ENCODE data around the gene TMED9. TPM values are rescaled to one million over a fixed set of nuclear protein-coding genes. Genes with fewer than 3 reads are reported as not detected.

The TMED9 gene
- total RNA-seq, 1 experiment from 2014 or later = 156 TPM

DNA sequence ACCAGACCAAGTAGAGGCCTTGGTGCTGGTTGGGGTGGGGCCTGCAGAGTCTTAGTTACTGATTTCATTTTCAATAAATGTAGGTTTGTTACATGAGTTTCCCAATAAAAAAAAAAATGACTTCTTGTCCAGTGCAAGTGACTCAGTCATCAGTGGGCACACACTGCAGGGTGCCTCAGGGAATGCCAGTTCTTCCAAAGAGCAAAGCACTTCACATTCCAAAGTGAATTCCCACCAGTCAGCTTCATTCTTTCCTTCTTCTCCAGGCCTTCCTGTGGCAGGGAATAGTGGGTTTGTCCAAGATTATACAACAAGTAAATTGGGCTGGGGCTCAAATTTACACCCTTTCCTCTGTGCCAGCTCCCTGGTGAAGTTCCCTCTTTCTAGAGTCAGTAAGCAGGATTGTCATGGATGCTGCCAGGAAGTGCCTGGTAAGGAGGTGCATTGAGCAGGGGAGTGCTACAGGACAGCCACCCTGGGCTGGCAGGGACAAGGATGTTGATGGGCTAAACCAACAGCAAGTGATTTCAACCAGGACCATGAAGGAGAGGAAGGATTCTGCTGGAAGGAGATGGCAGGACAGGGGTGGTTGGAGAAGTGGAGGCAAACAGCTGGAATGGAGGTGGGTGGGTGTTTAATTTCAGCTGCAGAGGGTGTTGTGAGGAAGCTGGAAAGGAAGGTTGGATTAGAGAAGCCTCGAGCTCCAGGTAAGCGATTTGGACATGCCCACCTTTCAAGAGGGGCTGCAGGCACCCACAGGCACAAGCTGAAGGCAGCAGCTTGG lies 4.2 kb downstream of the TMED9 start:
- peak overlapping the region in 1 of 2 experiments; percentile 42; a peak in 2 of 5 replicates for H3K4me3 Mint-ChIP-seq
- WGBS (ENCODE audit: extremely low coverage, insufficient read length, low lambda C conversion rate) = no CpG with 5 or more reads among the region's 2 CpGs
- Histone ChIP-seq H3K4ac (ENCODE audit: low read depth, low read length) (no peak overlapping the region), H3K27me3 (ENCODE audit: insufficient read depth, low read length) (no peaks in the 10 kb centered on the region), H4K8ac (replicated peaks; ENCODE audit: insufficient read length, low read depth, low read length) (no peak overlapping the region), H4K91ac (ENCODE audit: insufficient read length, low read depth, low read length) (no peak overlapping the region), H2AK5ac (ENCODE audit: insufficient read length, low read length) (no peak overlapping the region), H3K14ac (ENCODE audit: insufficient read depth, low read length) (no peak overlapping the region), H3K9me3 (ENCODE audit: control insufficient read depth, low read depth, low read length) (no peaks in the 10 kb centered on the region), H2BK15ac (ENCODE audit: low read depth, low read length) (no peak overlapping the region), H3K4me1 (ENCODE audit: insufficient read depth, low read length) (peaks cover 3% of the 10 kb centered on the region; the same call in 1 of the 2 replicates), H3K79me2 (ENCODE audit: insufficient read depth, low read length) (no peaks in the 10 kb centered on the region), H3K27ac (ENCODE audit: insufficient read length, low read depth, low read length) (no peak overlapping the region), H2BK120ac (ENCODE audit: low read depth, low read length, poor library complexity, severe bottlenecking) (no peak overlapping the region), H3K18ac (ENCODE audit: insufficient read length, low read depth, low read length) (no peak overlapping the region), H3K23ac (ENCODE audit: insufficient read length, low read depth, low read length) (no peak overlapping the region), H3K79me1 (ENCODE audit: insufficient read depth, low read depth, low read length, poor library complexity, severe bottlenecking) (no peaks in the 10 kb centered on the region), H3K4me2 (ENCODE audit: insufficient read depth, insufficient read length, low read length) (no peak overlapping the region), H3T11ph (ENCODE audit: low read length) (no peak overlapping the region), H2BK20ac (ENCODE audit: low read depth, low read length, poor library complexity, severe bottlenecking) (no peak overlapping the region), H4K20me1 (ENCODE audit: control insufficient read depth, insufficient read depth, insufficient read length) (no peaks in the 10 kb centered on the region), H2BK12ac (ENCODE audit: insufficient read length, low read depth, low read length) (no peak overlapping the region), H3K9ac (ENCODE audit: extremely low read depth, insufficient read length, low read length) (no peak overlapping the region), H4K5ac (ENCODE audit: insufficient read length, low read depth, low read length) (no peak overlapping the region), H2AFZ (ENCODE audit: low read length) (no peak overlapping the region), H2BK5ac (ENCODE audit: insufficient read length, low read length) (no peak overlapping the region), H3K56ac (ENCODE audit: insufficient read length, low read depth, low read length) (no peak overlapping the region), H3K23me2 (ENCODE audit: insufficient read length, low read depth, low read length, poor library complexity, severe bottlenecking) (peaks cover 12% of the 10 kb centered on the region)
- DNase-seq = no peak
- peaks cover 25 to 46% (median 39%) of the 10 kb centered on the region in 3 experiments for H3K36me3 Mint-ChIP-seq (ENCODE audit: insufficient read depth in 1 of 3, low read depth in 3 of 3)
- no peaks in the 10 kb centered on the region; a peak in 1 of 5 replicates for H3K9me3 Mint-ChIP-seq
- H3K27me3 Mint-ChIP-seq (ENCODE audit: low read depth) = peaks cover 11% of the 10 kb centered on the region
- H3K4me1 Mint-ChIP-seq = peaks cover 13 to 20% of the 10 kb centered on the region in 2 experiments
- TF ChIP-seq, protein P1, sequence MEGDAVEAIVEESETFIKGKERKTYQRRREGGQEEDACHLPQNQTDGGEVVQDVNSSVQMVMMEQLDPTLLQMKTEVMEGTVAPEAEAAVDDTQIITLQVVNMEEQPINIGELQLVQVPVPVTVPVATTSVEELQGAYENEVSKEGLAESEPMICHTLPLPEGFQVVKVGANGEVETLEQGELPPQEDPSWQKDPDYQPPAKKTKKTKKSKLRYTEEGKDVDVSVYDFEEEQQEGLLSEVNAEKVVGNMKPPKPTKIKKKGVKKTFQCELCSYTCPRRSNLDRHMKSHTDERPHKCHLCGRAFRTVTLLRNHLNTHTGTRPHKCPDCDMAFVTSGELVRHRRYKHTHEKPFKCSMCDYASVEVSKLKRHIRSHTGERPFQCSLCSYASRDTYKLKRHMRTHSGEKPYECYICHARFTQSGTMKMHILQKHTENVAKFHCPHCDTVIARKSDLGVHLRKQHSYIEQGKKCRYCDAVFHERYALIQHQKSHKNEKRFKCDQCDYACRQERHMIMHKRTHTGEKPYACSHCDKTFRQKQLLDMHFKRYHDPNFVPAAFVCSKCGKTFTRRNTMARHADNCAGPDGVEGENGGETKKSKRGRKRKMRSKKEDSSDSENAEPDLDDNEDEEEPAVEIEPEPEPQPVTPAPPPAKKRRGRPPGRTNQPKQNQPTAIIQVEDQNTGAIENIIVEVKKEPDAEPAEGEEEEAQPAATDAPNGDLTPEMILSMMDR (conservative IDR thresholded peaks at IDR 0.05) = no peak
- H3K27ac Mint-ChIP-seq = no peak overlapping the region
